NCI-H187 treated with DMSO at 0.1 percent for 48 hours (cell line): ENCODE data around the gene NRXN3.

Source experiments
- DNase-seq: peaks from one replicate; lab custom pipeline; 2025; lab: John Stamatoyannopoulos, UW

The NRXN3 gene

DNA sequence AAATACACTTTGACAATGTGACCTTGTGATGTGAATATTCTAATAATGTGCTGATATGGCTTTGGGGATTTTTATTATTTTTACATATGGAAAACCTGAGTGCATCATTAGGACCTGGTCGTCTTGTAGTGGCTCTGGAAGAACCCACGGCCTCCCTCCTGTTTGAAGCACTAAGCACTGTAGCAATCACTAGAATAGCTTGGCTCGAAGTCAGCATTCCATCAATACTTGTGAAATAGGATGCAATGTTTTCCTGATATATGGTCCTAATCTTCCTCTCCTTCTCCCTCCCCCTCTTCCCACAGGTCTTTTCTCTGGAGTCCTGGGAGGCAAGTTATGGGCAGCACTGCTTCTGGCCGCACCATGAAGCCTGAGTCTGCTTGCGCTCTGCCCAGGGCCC, 71.9 kb downstream of the NRXN3 start:
- no peak for DNase-seq

DNA sequence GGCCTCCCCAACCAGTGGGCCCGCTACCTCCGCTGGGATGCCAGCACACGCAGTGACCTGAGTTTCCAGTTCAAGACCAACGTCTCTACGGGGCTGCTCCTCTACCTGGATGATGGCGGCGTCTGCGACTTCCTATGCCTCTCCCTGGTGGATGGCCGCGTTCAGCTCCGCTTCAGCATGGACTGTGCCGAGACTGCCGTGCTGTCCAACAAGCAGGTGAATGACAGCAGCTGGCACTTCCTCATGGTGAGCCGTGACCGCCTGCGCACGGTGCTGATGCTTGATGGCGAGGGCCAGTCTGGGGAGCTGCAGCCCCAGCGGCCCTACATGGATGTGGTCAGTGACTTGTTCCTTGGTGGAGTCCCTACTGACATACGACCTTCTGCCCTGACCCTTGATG, 73.0 kb downstream of the NRXN3 start:
- no peak for DNase-seq

DNA sequence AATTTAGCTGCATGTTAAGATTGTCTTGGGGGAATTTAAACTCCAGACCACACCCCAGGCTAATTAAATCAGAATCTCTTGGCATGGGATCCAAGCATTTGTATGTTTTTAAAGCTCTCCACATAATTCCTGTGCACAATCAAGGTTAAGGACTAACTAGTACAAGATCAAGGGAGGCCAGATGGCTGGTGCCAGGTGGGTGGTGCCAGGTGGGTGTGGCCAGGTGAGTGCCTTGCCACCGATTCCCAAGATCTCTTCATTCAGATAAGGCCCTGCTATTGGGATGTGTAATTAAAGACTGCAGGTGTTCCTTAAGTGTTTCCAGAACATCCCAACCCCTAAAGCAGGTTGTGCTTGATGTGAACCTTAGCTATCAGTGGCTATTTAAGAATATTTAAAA, 75.1 kb downstream of the NRXN3 start:
- peak; percentile 58 for DNase-seq

DNA sequence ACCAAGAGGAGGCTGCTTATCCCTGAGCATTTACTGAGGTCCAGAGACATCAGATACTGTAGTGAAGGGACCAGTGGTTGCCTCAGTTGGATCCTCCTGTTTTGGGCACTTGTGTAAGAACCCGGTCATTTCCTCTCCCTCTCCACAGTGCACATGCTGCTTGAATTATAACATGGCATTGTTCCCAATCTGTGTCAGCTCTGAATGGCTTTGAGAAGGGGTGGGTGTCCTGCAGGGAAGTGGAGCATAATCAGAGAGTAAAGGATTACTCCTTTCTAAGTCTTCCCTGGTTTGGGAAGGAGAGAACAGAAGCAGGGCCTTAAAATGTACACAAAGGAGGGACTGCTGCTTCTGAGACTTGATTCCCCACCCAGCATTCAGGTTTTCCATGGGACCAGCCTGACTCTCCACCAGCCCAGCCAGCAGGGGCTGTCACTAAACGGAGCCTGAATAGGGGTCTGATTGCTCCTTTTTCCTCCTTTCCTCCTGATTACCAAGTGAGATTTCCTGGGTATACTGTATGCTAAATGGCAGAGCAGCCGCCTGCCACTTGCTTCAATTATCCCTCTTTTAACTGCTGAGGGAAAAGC, 78.4 kb downstream of the NRXN3 start:
- DNase-seq: no peak

DNA sequence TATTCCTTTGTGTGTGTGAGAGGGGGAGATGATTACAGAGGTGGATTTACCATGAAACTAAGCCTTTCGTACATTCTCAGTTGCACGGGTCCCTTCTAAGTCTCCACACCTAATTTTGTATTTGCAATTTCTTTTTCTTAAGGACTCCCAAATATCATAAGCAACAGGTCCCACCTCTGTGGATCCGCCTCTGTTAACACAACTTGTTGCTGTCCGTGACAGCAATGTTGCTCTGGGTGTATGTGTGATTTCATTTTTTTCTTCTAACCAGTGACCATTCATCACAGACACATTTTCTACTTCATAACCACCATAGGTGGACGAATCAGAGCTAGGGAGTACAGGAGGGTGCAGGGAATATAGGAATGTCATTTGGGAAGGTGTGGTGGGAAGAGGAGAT, 81.1 kb downstream of the NRXN3 start:
- no peak for DNase-seq

DNA sequence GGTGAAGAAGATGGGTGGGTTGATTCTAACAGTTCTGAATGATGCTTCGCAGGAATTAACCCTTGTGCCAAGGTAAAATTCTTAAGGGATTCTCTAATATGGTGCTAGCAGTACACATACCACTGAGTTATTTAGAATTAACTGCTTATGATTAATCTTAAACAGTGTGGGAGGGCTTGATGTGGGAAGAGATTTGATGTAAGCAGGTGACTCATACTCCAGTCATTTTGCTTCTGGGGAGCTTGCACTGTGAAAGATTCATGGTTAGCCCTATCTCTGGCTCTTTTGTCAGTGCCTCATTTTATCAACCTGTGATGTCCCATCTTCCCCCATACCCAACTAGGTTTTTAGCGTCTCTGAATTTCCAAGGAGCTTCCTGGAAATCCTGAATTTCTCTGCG, 83.8 kb downstream of the NRXN3 start:
- DNase-seq: no peak

DNA sequence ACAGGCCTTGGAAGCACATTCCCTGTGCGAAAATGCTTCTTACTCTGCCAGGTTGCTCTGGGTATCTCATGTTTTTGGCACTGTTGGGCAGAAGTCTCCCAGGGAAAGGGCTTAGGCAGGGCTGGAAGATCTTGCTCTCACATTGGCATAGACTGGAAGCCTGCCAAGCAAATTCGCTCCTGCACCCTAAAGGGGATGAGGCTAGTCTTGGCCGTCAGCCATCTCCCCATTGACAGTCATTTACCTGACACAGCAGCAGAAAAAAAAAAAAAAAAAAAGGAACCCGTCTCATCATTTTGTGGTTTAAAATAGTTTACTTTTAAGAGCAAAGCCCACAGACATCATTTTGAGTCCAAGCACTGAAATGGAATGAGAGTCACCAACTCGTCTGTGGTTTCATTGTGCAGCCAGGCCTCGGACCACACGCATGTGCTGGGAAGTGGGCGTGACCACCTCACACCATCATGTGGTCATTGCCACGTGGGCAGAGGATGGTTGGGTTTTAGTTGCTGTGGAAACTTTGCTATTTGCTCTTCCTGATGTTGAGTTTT, 84.8 kb downstream of the NRXN3 start:
- peak; percentile 66 for DNase-seq

DNA sequence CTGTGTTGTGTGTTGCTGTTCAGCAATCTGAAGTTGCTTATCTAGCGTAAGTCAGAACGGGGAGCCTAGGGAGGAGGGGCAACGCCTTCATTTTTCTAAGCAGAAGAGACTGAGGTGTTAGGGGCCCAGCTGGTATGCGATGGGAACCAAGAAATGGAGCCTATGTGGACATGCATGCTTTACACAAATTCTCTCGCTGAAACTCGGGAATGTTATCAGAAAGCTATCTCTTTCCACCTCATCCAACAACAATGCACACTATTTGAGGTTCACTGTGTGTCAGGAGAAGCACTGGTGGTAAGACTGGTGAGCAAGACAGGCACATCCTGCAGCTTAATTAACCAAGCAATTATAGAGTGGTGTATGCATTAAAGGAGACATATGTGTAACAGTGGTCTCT, 89.7 kb downstream of the NRXN3 start:
- DNase-seq: no peak

DNA sequence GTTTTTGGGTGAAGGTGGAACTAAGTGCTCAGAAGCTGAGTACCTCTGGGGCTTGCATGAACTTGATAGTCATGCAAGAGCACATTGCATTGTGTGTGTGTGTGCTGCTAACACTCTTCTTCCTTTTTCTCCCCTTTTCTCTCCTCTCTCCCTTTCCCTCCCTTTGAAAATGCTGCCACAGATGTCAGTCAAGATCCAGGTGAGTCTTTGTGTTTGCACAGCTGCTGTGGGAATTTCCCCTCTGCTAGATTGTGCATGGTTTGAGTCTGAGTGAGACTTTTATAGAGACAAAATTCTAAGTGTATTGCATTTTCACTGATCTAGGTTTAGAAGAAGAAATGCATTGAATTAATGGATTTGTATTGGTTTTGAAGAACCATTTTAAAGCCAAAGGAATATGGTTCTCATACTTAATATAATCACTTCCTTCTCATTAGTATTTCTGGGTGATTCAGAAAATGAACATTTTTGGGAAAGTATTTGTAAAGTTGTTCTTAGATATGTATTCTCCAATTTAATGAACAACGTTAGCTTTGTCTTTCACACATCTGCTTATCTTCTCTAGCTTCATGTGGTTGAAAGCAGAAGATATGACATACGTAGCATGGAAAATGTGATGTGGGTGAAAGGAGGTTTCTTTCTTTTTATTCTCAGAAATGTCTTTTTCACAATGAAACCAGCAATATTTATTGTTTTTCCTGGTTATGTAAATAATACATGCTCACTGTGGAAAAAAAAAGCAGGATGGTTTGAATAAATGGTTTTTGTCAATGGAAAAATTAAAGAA, 108.5 kb downstream of the NRXN3 start:
- peak; percentile 89 for DNase-seq

DNA sequence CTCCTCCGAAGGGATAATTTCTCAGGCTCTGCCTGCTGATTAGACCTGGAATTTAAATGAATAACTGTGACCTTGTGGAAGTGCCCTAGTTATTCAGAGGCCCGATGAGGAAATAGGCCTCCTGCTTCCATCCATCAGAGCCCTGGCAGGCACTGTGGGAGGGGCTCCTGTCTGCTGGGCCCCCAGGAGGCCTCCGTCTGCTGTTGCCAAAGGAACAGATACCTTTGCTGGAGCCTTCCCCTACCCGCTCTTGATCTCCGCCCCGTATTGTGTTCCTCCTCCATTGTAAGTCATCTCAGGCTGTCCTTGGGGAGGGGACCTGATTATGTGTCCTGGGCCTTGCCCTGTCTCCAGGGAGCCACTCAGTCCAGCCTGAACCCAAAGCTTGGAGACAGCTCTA, 112.3 kb downstream of the NRXN3 start:
- peak; percentile 64 for DNase-seq

DNA sequence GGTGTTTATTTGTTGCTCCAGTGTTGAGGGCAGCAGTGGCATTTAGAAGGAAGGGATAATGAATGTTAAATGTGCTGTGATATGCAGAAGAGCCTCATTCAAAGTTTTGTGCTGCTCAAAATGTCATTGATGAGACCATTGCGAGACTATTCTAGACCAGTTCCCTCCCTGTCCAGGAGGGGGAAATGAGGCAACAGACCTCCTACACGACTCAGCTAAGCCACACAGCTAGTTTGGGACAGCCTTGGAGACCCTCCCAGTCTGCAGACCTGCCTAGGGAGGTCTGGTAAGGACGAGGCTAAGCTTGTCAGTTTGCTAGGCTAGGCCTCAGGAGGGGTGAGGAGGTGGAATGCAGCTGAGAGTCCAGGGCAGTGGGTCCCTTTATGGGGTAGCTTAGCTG, 116.0 kb downstream of the NRXN3 start:
- no peak for DNase-seq

DNA sequence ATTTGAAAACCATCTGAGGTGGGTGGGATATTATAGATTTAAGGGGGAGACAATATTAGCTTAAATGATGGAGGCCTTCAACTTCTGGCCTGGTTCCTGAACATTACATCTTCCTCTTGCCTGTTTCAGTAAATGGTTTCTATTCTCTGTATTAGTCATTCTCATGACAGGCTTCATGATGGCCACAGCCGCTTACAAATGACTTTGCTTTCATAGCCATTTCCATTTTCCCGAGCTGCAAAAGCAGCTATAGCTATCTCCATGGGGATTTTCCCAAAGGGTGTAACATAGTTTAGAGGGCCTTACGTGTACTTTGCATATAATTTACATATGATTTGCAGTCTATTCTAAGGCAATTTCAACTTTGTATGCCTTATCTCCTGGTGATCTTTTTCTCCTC, 121.8 kb downstream of the NRXN3 start:
- DNase-seq: no peak

DNA sequence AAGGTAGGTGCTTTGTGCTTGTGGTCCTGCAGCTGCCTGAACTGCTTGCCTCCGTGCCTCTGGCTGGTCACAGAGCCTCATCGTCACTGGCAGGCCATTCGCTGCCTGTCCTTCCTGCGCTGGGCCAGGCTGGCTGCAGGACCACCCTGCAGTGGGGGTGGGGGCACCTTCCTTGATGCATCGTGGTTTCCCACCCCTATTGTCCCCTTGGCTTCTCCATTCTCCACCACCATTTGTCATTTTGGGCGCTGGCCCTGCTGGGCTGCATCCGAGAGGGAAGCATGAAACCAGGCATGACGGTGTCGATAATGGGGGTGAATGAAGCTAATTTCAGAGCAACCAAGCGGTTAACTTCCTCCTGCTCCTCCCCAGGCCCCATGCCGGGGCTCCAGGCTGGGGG, 127.7 kb downstream of the NRXN3 start:
- no peak for DNase-seq

DNA sequence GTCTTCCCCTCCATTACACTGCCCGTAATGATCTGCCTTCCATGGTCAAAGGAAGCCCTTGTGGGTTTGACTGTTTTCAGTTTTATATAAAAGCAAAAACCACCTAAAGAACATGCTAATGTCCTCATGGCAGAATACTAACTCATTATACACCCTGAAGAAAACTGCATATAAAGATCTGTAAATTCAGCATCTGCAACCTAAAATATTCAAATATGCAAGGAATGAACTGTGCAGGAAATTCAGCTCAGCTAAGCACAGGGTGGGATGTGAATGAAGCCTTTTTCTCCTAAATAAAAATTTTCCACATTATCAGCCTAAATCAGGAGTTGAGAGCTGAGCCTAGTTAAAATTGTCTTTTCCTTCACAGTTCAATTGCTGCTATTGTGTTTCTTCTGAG, 128.1 kb downstream of the NRXN3 start:
- DNase-seq: no peak

DNA sequence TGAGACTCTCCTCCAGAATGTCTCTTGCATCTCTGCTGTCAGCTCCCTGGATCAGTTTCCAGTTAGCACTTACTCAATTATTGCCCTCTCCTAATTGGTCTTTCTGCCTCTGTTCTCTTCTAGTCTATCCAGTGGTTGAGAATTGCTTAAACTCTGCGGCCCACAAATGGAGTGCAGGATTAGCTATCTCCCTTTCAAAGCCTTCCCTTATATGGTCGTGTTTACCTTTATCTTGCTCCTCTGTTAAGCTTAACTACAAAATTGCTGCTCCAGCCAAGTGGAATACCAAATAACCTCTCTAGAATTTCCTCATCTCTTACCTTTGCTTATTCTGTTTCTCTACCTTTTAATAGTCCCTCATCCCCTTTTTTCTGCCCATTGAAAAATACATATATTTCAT, 132.7 kb downstream of the NRXN3 start:
- no peak for DNase-seq

DNA sequence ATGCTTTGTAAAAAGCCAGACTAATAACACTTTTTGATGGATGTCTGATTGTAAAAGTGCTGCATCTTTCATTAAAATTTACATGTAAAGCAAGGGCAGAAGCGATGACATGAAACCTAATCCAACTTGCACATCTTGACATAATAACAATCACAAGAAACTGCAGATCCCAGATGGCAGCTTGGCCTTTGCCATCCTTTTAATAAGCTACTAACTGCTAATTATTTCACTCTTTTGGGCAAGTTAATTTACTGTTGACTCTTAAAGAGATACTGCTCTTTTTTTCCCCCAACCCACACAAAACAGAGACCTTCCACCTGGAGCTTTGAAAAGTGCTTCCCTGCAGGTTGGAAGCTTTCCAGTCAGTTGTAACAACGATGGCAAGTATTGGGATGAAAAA, 137.5 kb downstream of the NRXN3 start:
- no peak for DNase-seq

DNA sequence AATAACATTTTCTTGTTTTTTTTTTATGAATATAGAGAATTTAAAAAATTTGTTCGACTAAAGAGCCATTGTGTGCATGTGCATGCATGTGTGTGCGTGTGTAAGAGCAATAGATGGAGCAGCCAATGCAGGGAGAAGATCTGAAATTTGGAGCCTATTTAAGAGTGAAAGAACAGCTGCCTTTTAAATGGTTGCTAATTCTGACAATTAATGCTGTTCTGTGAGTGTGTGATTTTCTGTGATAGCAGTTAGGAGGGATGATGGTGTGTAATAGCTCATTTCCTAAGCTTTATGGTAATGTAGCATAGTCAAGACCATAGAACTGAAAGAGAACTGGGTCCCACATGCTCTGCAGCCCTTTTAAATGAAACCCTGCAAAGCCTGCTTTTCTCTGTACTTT, 137.9 kb downstream of the NRXN3 start:
- no peak for DNase-seq

DNA sequence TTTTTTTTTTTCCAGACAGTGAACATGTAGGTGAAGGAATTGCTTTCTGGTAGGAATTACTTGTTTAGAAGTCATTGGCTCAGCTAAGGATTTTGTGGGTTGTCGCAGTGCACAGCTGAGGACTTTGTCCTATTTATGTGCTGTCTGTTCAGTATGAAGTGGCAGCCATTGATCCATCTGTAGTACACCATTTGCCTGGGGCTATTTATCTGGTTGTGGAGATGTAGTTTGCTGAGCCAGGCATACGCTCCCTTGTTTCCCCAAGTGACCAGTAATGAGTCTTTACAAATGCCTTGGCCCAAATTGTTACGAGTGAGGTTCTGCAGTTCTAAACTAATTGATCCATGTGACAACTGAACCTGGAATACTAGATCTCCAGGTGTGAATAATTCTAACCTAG, 140.1 kb downstream of the NRXN3 start:
- DNase-seq: no peak

DNA sequence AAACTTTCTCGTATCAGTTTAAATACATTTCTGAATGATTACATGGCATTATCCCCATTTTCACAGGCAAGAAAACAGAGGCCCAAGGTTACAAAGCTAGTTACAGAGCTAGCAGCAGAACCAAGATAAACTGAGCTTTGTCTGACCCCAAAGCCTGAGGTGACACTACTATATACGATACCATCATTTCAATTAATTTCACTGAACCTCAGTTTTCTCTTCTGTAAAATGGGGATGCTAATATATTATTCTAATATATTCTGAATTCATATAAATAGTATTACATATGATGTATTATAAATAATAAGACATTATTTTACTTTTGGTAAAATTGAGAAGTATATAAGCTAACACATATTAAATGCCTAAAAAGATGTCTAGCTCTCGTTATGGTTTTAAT, 143.3 kb downstream of the NRXN3 start:
- DNase-seq: no peak

DNA sequence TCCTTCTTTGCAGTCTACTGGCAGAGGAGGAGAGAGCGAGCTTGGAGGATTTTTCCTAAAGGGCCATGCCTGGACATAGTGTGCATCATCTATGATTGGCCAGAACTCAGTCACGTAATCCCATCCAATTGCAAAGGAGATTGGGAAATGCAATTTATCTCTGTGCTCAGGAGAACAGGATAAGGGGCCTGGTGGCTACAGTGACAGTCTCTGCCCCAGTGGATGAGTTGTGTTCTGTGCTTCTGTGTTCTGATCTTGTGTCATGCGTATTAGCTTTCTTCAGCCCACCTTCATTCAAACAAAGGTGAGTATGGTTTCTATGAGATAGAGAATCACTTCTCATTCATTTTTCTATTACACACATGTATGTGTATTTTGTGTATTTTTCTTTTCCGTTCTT, 144.3 kb downstream of the NRXN3 start:
- no peak for DNase-seq

DNA sequence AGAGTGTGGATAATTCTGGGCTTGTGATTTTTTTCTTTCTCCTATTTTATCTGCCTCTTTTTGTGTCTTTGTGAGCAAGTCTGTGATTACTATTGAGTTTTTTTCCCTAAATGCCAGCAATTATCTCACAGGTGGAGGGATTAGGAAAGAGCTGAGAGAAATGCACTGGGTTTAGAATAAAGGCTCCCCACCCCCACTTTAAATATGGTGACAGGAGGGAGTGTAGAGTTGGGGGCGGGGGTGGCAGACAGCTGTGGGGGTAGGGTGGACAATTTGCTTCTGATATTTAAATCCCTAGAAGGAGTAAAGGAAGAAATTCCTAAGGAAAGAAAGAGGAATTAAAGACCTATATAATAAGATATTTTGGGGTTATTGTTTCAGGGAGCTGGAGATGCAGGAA, 145.9 kb downstream of the NRXN3 start:
- DNase-seq: no peak

DNA sequence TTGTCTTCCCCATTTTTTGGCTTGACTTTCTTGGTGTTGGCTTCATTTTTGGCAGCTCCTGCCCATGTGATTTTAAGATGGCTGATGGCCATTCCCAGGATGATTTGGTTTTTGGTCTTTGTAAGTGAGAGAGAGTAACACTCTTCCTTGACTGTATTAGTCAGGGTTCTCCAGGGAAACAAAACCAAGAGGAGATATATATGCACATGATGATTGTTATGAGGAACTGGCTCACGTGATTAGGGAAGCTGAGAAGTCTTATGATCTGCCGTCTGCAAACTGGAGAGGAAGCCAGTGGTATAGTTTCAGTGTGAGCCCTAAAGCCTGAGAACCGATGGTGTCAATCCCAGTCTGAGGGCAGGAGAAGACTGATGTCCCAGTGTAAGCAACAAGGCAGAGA, 146.6 kb downstream of the NRXN3 start:
- DNase-seq: no peak

DNA sequence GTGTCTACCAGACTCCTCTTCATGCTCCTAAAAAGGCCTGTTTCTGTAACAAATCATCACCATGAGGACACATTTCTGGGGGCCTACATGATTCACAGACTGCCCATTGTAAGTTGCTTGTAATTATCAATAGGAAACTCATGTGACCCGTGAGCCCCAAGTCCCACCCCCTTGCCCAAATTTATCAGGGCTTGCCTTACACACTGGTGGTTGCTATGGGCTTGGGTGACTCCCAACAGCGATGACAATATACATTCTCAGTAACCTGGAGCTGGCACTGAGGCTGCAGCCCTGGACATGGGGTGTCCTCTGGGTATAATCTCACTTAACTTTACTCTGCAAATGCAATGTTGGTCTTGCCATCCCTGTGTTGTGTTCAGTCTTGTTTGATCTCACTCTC, 149.2 kb downstream of the NRXN3 start:
- DNase-seq: no peak
